Heart left ventricle (tissue), 13 donors: ENCODE data around the gene PTPRK.

Experiments
- CTCF ChIP-seq, 12 donors: fragments of 200-600 bp; sonication (generic) in 4 of 12; IDR thresholded peaks; one replicate each; pipeline versions ENCODE4 v1.5.0 to v1.8.0; 2018 to 2022; ENCODE audit warnings: antibody characterized with exemption in 12 of 12, mild to moderate bottlenecking in 5 of 12
- POLR2A ChIP-seq, 2 donors: fragments of 450-650 bp; IDR thresholded peaks; one replicate each; pipeline ENCODE4 v1.6.1; 2017; ENCODE audit warnings: antibody characterized with exemption in 2 of 2, mild to moderate bottlenecking in 2 of 2, moderate library complexity in 2 of 2
- donor health status: ischemic (EF 13 %, LVEDD 7.1; RV severe dilation, severe dysfunction).
- donor health status: DM: no; HTN: yes; CAD: no.
- donor health status: DM: no; HTN: no; CAD: no.
- donor health status: ischemic (EF 25% LVEDD 6.9; RV normal size, moderate dysfunction).
- donor health status: ischemic (EF 25% LVEDD 5.7; RV mildly dilated, moderate dysfunction).
- donor health status: ischemic (EF 35%, LVEDD 5.7; RV mildly dilated, moderate dysfunction).
- donor health status: nonischemic (EF 11% LVEDD 7.7; RV severe dilation, severe dysfunction).
- donor health status: DM: yes; HTN: yes; CAD: no.
- donor health status: PGD.
- donor health status: ischemic (EF 29% LVEDD 5.4; RV normal size, mild dysfunction).
- donor health status: nonischemic (EF 23%, LVEDD 6.1; RV moderate dilation, normal function).

- TF ChIP-seq CTCF (IDR thresholded peaks at IDR 0.05) (no peak), POLR2A (IDR thresholded peaks at IDR 0.05) (no peak)
These were observed 407.9 kb downstream of the PTPRK start for GRCh38 chr6:128112494-128112893.
